HG03354 (cell line): Measurements from ENCODE around the gene KIF26B.

Source experiments
- ATAC-seq: cut with Tn5 transposase; IDR thresholded peaks from one replicate; pipeline ENCODE4 v1.9.1; 2021; ENCODE audit warnings: mild to moderate bottlenecking; ENCODE audit not compliant: unreplicated experiment, poor library complexity, severe bottlenecking

The KIF26B gene

GRCh38 chr1:245260883-245261282, 106.1 kb downstream of the KIF26B start:
- ATAC-seq: no peak

- no peak for ATAC-seq
Observed at GRCh38 chr1:245261786-245262185, 107.0 kb downstream of the KIF26B start.

- no peak for ATAC-seq
Observed at GRCh38 chr1:245263529-245264095, 108.8 kb downstream of the KIF26B start.

- ATAC-seq: no peak
Observed at GRCh38 chr1:245264226-245264625, 109.4 kb downstream of the KIF26B start.

- no peak for ATAC-seq
Observed at GRCh38 chr1:245266105-245266504, 111.3 kb downstream of the KIF26B start.

GRCh38 chr1:245270063-245270462, 115.3 kb downstream of the KIF26B start:
- no peak for ATAC-seq

- no peak for ATAC-seq
Observed at GRCh38 chr1:245270972-245271371, 116.2 kb downstream of the KIF26B start.

GRCh38 chr1:245272676-245273075, 117.9 kb downstream of the KIF26B start:
- no peak for ATAC-seq

- no peak for ATAC-seq
Observed at GRCh38 chr1:245276445-245276844, 121.7 kb downstream of the KIF26B start.

GRCh38 chr1:245277276-245277675, 122.5 kb downstream of the KIF26B start:
- ATAC-seq: no peak

GRCh38 chr1:245278846-245279245, 124.1 kb downstream of the KIF26B start:
- no peak for ATAC-seq

- ATAC-seq: no peak
Observed at GRCh38 chr1:245279346-245279745, 124.6 kb downstream of the KIF26B start.

GRCh38 chr1:245283001-245283400, 128.2 kb downstream of the KIF26B start:
- no peak for ATAC-seq

- ATAC-seq: no peak
Observed at GRCh38 chr1:245285168-245285567, 130.4 kb downstream of the KIF26B start.

- no peak for ATAC-seq
Observed at GRCh38 chr1:245288796-245289195, 134.0 kb downstream of the KIF26B start.

- ATAC-seq: no peak
Observed at GRCh38 chr1:245290836-245291235, 136.1 kb downstream of the KIF26B start.

GRCh38 chr1:245291351-245291750, 136.6 kb downstream of the KIF26B start:
- no peak for ATAC-seq

- no peak for ATAC-seq
Observed at GRCh38 chr1:245292141-245292540, 137.4 kb downstream of the KIF26B start.

GRCh38 chr1:245292553-245292952, 137.8 kb downstream of the KIF26B start:
- ATAC-seq: no peak

GRCh38 chr1:245294020-245294419, 139.2 kb downstream of the KIF26B start:
- no peak for ATAC-seq

- ATAC-seq: no peak
Observed at GRCh38 chr1:245298781-245299180, 144.0 kb downstream of the KIF26B start.

GRCh38 chr1:245301162-245301580, 146.4 kb downstream of the KIF26B start:
- ATAC-seq: no peak
